Endothelial cell of umbilical vein (primary cell): ENCODE results near the gene SLC7A7.

ENCODE experiments used
- CTCF ChIP-seq, 2 donors: IDR thresholded peaks; 1 replicate in 1 of 2; 2 replicates in 1 of 2; pipeline ENCODE4 v1.5.1; 2011; ENCODE audit warnings: low read length in 2 of 2, mild to moderate bottlenecking in 2 of 2, moderate library complexity in 2 of 2, control low read depth in 1 of 2, inconsistent platforms in 1 of 2, low read depth in 1 of 2; ENCODE audit not compliant: insufficient read depth in 1 of 2; ENCODE audit errors: extremely low read depth in 1 of 2
- EZH2 ChIP-seq: IDR thresholded peaks from 2 replicates; pipeline ENCODE4 v1.6.1; 2012; ENCODE audit warnings: borderline replicate concordance, low read depth, mild to moderate bottlenecking, moderate library complexity, low read length, inconsistent platforms; ENCODE audit not compliant: severe bottlenecking
- FOS ChIP-seq: IDR thresholded peaks from 2 replicates; pipeline ENCODE4 v1.6.1; 2011; ENCODE audit warnings: mild to moderate bottlenecking, low read length, moderate library complexity, borderline replicate concordance; ENCODE audit not compliant: insufficient read depth
- GATA2 ChIP-seq: IDR thresholded peaks from 2 replicates; pipeline ENCODE4 v1.7.0; 2011; ENCODE audit warnings: low read depth, mild to moderate bottlenecking, moderate library complexity, mixed read lengths, low read length; ENCODE audit not compliant: insufficient read length, insufficient read depth
- JUN ChIP-seq: IDR thresholded peaks from 2 replicates; pipeline ENCODE4 v1.6.1; 2011; ENCODE audit warnings: borderline replicate concordance, low read depth; ENCODE audit not compliant: insufficient read length, insufficient read depth
- MAX ChIP-seq: IDR thresholded peaks from 2 replicates; pipeline ENCODE4 v1.6.1; 2011; ENCODE audit not compliant: insufficient read depth, insufficient read length
- MYC ChIP-seq: IDR thresholded peaks from one replicate; pipeline ENCODE4 v1.6.1; 2011; ENCODE audit warnings: mild to moderate bottlenecking, low read depth, low read length
- POLR2A ChIP-seq: IDR thresholded peaks from 2 replicates; pipeline ENCODE4 v1.6.1; 2012; ENCODE audit warnings: low read depth, mild to moderate bottlenecking, control low read depth, low read length
- POLR2AphosphoS5 ChIP-seq: IDR thresholded peaks from 2 replicates; pipeline ENCODE4 v1.6.1; 2012; ENCODE audit warnings: low read depth, mild to moderate bottlenecking, control low read depth, low read length, moderate library complexity; ENCODE audit not compliant: insufficient read depth

- no peak for TF ChIP-seq CTCF (IDR thresholded peaks at IDR 0.05; ENCODE audit: extremely low read depth in 1 of 2, insufficient read depth in 1 of 2, low read depth in 1 of 2, low read length in 2 of 2)
- no peak for TF ChIP-seq POLR2A
- TF ChIP-seq GATA2, result no peak
- no peak for TF ChIP-seq EZH2
- no peak for TF ChIP-seq POLR2AphosphoS5
- no peak for TF ChIP-seq MYC
- no peak for TF ChIP-seq MAX
- no peak for TF ChIP-seq JUN
- no peak for TF ChIP-seq FOS
These were observed 7.7 kb downstream of the SLC7A7 start for GRCh38 chr14:22807432-22808087.
